KMS-11 (cell line): ENCODE results near the gene CCDC9.
A peak's percentile ranks its signal among the peaks of the same experiment; 100 is the strongest.
"Not testable (repeated sequence)": the region's sequence is repeated elsewhere in the genome, so short reads cannot be mapped to it uniquely, and the experiment has no call there.

Experiments used
- H2AFZ ChIP-seq: fragments of 200-600 bp; sonication (generic); 2 replicates; pipeline ENCODE4 v1.6.1; 2016; ENCODE audit warnings: antibody characterized with exemption, mixed run types, low read depth
- H3K27ac ChIP-seq: fragments of 200-600 bp; sonication (generic); 2 replicates; pipeline ENCODE4 v1.6.1; 2016; ENCODE audit warnings: mild to moderate bottlenecking, mixed run types
- H3K27me3 ChIP-seq: fragments of 200-600 bp; sonication (generic); 2 replicates; pipeline ENCODE4 v1.6.1; 2017; ENCODE audit warnings: mild to moderate bottlenecking, low read depth, mixed run types, moderate library complexity; ENCODE audit not compliant: insufficient read depth
- H3K36me3 ChIP-seq: fragments of 200-600 bp; sonication (generic); 2 replicates; pipeline ENCODE4 v1.6.1; 2017; ENCODE audit warnings: mild to moderate bottlenecking, mixed run types; ENCODE audit not compliant: insufficient read depth
- H3K4me1 ChIP-seq: fragments of 200-600 bp; sonication (generic); 2 replicates; pipeline ENCODE4 v1.6.1; 2016; ENCODE audit warnings: mild to moderate bottlenecking, low read depth, mixed run types; ENCODE audit not compliant: poor library complexity, severe bottlenecking
- H3K4me2 ChIP-seq: fragments of 200-600 bp; sonication (generic); 2 replicates; pipeline ENCODE4 v1.7.0; 2016; ENCODE audit warnings: mild to moderate bottlenecking, mixed run types
- H3K4me3 ChIP-seq: fragments of 200-600 bp; sonication (generic); IDR thresholded peaks from 2 replicates; pipeline ENCODE4 v1.6.1; 2017; ENCODE audit warnings: low read depth, low read length, mixed read lengths; ENCODE audit not compliant: insufficient read depth
- H3K79me2 ChIP-seq: fragments of 200-600 bp; sonication (generic); 2 replicates; pipeline ENCODE4 v1.6.1; 2016; ENCODE audit warnings: low read depth, mixed run types; ENCODE audit not compliant: insufficient read depth
- H3K9ac ChIP-seq: fragments of 200-600 bp; sonication (generic); 2 replicates; pipeline ENCODE4 v1.6.1; 2016; ENCODE audit warnings: mild to moderate bottlenecking, mixed run types
- H4K20me1 ChIP-seq: fragments of 200-600 bp; sonication (generic); 2 replicates; pipeline ENCODE4 v1.6.1; 2016; ENCODE audit warnings: mild to moderate bottlenecking, mixed run types; ENCODE audit not compliant: insufficient read depth
- CTCF ChIP-seq: fragments of 200-600 bp; sonication (generic); conservative IDR thresholded peaks from 2 replicates; pipeline ENCODE4 v1.6.1; 2017; ENCODE audit warnings: low read depth, mild to moderate bottlenecking, antibody characterized with exemption, low read length, moderate library complexity, mixed read lengths

Gene CCDC9

GRCh38 chr19:47283405-47284059 is 27.2 kb downstream of the CCDC9 start:
- H3K27ac ChIP-seq: no peak overlapping the region
- peaks cover 11% of the 10 kb centered on the region for H3K4me1 ChIP-seq
- H3K36me3 ChIP-seq: no peaks in the 10 kb centered on the region
- H3K27me3 ChIP-seq: no peaks in the 10 kb centered on the region
- no peak for TF ChIP-seq CTCF
- no peak overlapping the region for H3K4me2 ChIP-seq
- no peaks in the 10 kb centered on the region for H3K79me2 ChIP-seq
- H4K20me1 ChIP-seq: no peaks in the 10 kb centered on the region
- H2AFZ ChIP-seq: no peak overlapping the region
- H3K4me3 ChIP-seq: no peak overlapping the region
- no peak overlapping the region for H3K9ac ChIP-seq

- TF ChIP-seq CTCF: peak; percentile 97
- H3K36me3 ChIP-seq: no peaks in the 10 kb centered on the region
- H2AFZ ChIP-seq: no peak overlapping the region
- no peaks in the 10 kb centered on the region for H4K20me1 ChIP-seq
- H3K27me3 ChIP-seq: no peaks in the 10 kb centered on the region
- peaks cover 17% of the 10 kb centered on the region for H3K4me1 ChIP-seq
- no peak overlapping the region for H3K4me3 ChIP-seq
- H3K9ac ChIP-seq: no peak overlapping the region
- no peak overlapping the region for H3K27ac ChIP-seq
- no peaks in the 10 kb centered on the region for H3K79me2 ChIP-seq
- H3K4me2 ChIP-seq: no peak overlapping the region
Observed at GRCh38 chr19:47284324-47284899, 28.1 kb downstream of the CCDC9 start.

GRCh38 chr19:47296036-47296435 is 39.7 kb downstream of the CCDC9 start:
- TF ChIP-seq CTCF: peak; percentile 90
- H3K27ac ChIP-seq: no peak overlapping the region
- H3K79me2 ChIP-seq: no peaks in the 10 kb centered on the region
- H2AFZ ChIP-seq: no peak overlapping the region
- no peaks in the 10 kb centered on the region for H4K20me1 ChIP-seq
- H3K9ac ChIP-seq: no peak overlapping the region
- H3K4me1 ChIP-seq: peaks cover 14% of the 10 kb centered on the region
- H3K36me3 ChIP-seq: no peaks in the 10 kb centered on the region
- no peak overlapping the region for H3K4me3 ChIP-seq
- H3K27me3 ChIP-seq: no peaks in the 10 kb centered on the region
- H3K4me2 ChIP-seq: no peak overlapping the region

GRCh38 chr19:47300867-47301266 is 44.5 kb downstream of the CCDC9 start:
- not testable (repeated sequence) for H3K4me3 ChIP-seq, H3K79me2 ChIP-seq, H2AFZ ChIP-seq, H3K27me3 ChIP-seq, H3K9ac ChIP-seq, H3K36me3 ChIP-seq, H3K4me2 ChIP-seq, H3K27ac ChIP-seq, H4K20me1 ChIP-seq
- H3K4me1 ChIP-seq: peaks cover 31% of the 10 kb centered on the region

GRCh38 chr19:47302249-47302648 is 45.9 kb downstream of the CCDC9 start:
- H3K4me1 ChIP-seq: peaks cover 31% of the 10 kb centered on the region
- no peak for TF ChIP-seq CTCF
- no peaks in the 10 kb centered on the region for H3K36me3 ChIP-seq
- no peak overlapping the region for H3K4me3 ChIP-seq
- no peaks in the 10 kb centered on the region for H3K79me2 ChIP-seq
- H4K20me1 ChIP-seq: no peaks in the 10 kb centered on the region
- no peak overlapping the region for H2AFZ ChIP-seq
- H3K9ac ChIP-seq: no peak overlapping the region
- H3K4me2 ChIP-seq: 0 out of 2 replicates have a peak overlapping the region, but pooled peaks have one; percentile 3
- peaks cover 10% of the 10 kb centered on the region; the same call in 1 of the 2 replicates for H3K27me3 ChIP-seq
- H3K27ac ChIP-seq: no peak overlapping the region
